ENCODE measurements around the gene POGLUT2.

POGLUT2 gene

GRCh38 chr13:102793611-102794355 is 5.0 kb downstream of the POGLUT2 start:
- no peaks in the 10 kb centered on the region for H3K79me2 ChIP-seq (ENCODE audit: control insufficient read depth, insufficient read depth, low read length, poor library complexity)
- no peak overlapping the region for H3K9ac ChIP-seq (ENCODE audit: low read length)
- no peak for DNase-seq
- no peak overlapping the region for H2BK12ac ChIP-seq (ENCODE audit: low read length)
- no peaks in the 10 kb centered on the region for H3K4me1 ChIP-seq (ENCODE audit: control insufficient read depth in 1 of 2, insufficient read depth in 2 of 2, low read length in 2 of 2)
- H2BK120ac ChIP-seq (ENCODE audit: insufficient read depth, low read length, poor library complexity): no peak overlapping the region
- no peak overlapping the region for H3K4ac ChIP-seq (ENCODE audit: low read depth, low read length)
- H3K14ac ChIP-seq (ENCODE audit: low read length): no peak overlapping the region
- no peak overlapping the region for H3K4me2 ChIP-seq (ENCODE audit: low read length)
- peaks cover 6 to 7% of the 10 kb centered on the region in 2 experiments for H3K36me3 ChIP-seq (ENCODE audit: control insufficient read depth in 1 of 2, insufficient read depth in 2 of 2, low read length in 2 of 2)
- no peak overlapping the region for H3K18ac ChIP-seq (ENCODE audit: low read length)
- H3K9me3 ChIP-seq (ENCODE audit: insufficient read depth, low read depth, low read length): peaks cover 2% of the 10 kb centered on the region
- no peak overlapping the region for H3K27ac ChIP-seq (ENCODE audit: low read depth, low read length)
- H3K79me1 ChIP-seq (ENCODE audit: low read length): no peaks in the 10 kb centered on the region
- H4K91ac ChIP-seq (ENCODE audit: low read depth, low read length): no peak overlapping the region
- H4K8ac ChIP-seq (ENCODE audit: low read depth, low read length): no peak overlapping the region
- no peak overlapping the region for H2AFZ ChIP-seq (ENCODE audit: insufficient read depth, low read length, poor library complexity)
- WGBS (ENCODE audit: extremely low coverage, insufficient coverage, insufficient read length): no CpG with 5 or more reads among the region's 9 CpGs
- H3K23ac ChIP-seq (ENCODE audit: low read length): no peak overlapping the region
- H3K27me3 ChIP-seq (ENCODE audit: insufficient read depth, low read length): no peaks in the 10 kb centered on the region
- H2AK5ac ChIP-seq (ENCODE audit: low read length): no peak overlapping the region
- H3K4me3 ChIP-seq (ENCODE audit: low read depth, low read length): no peak overlapping the region
- no peak overlapping the region for H2BK5ac ChIP-seq (ENCODE audit: low read depth, low read length, poor library complexity)
- H4K12ac ChIP-seq (ENCODE audit: low read depth, low read length): no peak overlapping the region

GRCh38 chr13:102792396-102792795 is 6.4 kb downstream of the POGLUT2 start:
- H2BK120ac ChIP-seq (ENCODE audit: insufficient read depth, low read length, poor library complexity): no peak overlapping the region
- DNase-seq: no peak
- H2AFZ ChIP-seq (ENCODE audit: insufficient read depth, low read length, poor library complexity): no peak overlapping the region
- no peak overlapping the region for H3K18ac ChIP-seq (ENCODE audit: low read length)
- WGBS (ENCODE audit: extremely low coverage, insufficient coverage, insufficient read length): no CpG with 5 or more reads among the region's 1 CpG
- H3K14ac ChIP-seq (ENCODE audit: low read length): no peak overlapping the region
- H4K12ac ChIP-seq (ENCODE audit: low read depth, low read length): no peak overlapping the region
- H4K8ac ChIP-seq (ENCODE audit: low read depth, low read length): no peak overlapping the region
- H4K91ac ChIP-seq (ENCODE audit: low read depth, low read length): no peak overlapping the region
- H2AK5ac ChIP-seq (ENCODE audit: low read length): no peak overlapping the region
- no peak overlapping the region for H2BK5ac ChIP-seq (ENCODE audit: low read depth, low read length, poor library complexity)
- H3K23ac ChIP-seq (ENCODE audit: low read length): no peak overlapping the region
- H3K79me1 ChIP-seq (ENCODE audit: low read length): no peaks in the 10 kb centered on the region
- H3K27me3 ChIP-seq (ENCODE audit: insufficient read depth, low read length): no peaks in the 10 kb centered on the region
- H3K4ac ChIP-seq (ENCODE audit: low read depth, low read length): no peak overlapping the region
- no peaks in the 10 kb centered on the region for H3K4me1 ChIP-seq (ENCODE audit: control insufficient read depth in 1 of 2, insufficient read depth in 2 of 2, low read length in 2 of 2)
- no peak overlapping the region for H3K27ac ChIP-seq (ENCODE audit: low read depth, low read length)
- H3K9ac ChIP-seq (ENCODE audit: low read length): peak overlapping the region; percentile 57
- no peaks in the 10 kb centered on the region for H3K79me2 ChIP-seq (ENCODE audit: control insufficient read depth, insufficient read depth, low read length, poor library complexity)
- H3K9me3 ChIP-seq (ENCODE audit: insufficient read depth, low read depth, low read length): no peaks in the 10 kb centered on the region
- no peak overlapping the region for H2BK12ac ChIP-seq (ENCODE audit: low read length)
- peaks cover 7 to 11% of the 10 kb centered on the region in 2 experiments for H3K36me3 ChIP-seq (ENCODE audit: control insufficient read depth in 1 of 2, insufficient read depth in 2 of 2, low read length in 2 of 2)
- H3K4me2 ChIP-seq (ENCODE audit: low read length): no peak overlapping the region
- H3K4me3 ChIP-seq (ENCODE audit: low read depth, low read length): no peak overlapping the region

GRCh38 chr13:102788683-102789082 is 10.1 kb downstream of the POGLUT2 start:
- Histone ChIP-seq H3K9ac (ENCODE audit: low read length) (no peak overlapping the region), H2AK5ac (ENCODE audit: low read length) (no peak overlapping the region), H3K36me3 (ENCODE audit: control insufficient read depth in 1 of 2, insufficient read depth in 2 of 2, low read length in 2 of 2) (peaks cover 7 to 11% of the 10 kb centered on the region in 2 experiments), H3K4me3 (ENCODE audit: low read depth, low read length) (no peak overlapping the region), H3K18ac (ENCODE audit: low read length) (no peak overlapping the region), H3K4ac (ENCODE audit: low read depth, low read length) (no peak overlapping the region), H3K9me3 (ENCODE audit: insufficient read depth, low read depth, low read length) (no peaks in the 10 kb centered on the region), H3K14ac (ENCODE audit: low read length) (no peak overlapping the region), H2BK12ac (ENCODE audit: low read length) (no peak overlapping the region), H4K91ac (ENCODE audit: low read depth, low read length) (no peak overlapping the region), H3K27me3 (ENCODE audit: insufficient read depth, low read length) (no peaks in the 10 kb centered on the region), H3K4me2 (ENCODE audit: low read length) (no peak overlapping the region), H3K4me1 (ENCODE audit: control insufficient read depth in 1 of 2, insufficient read depth in 2 of 2, low read length in 2 of 2) (no peaks in the 10 kb centered on the region), H4K12ac (ENCODE audit: low read depth, low read length) (no peak overlapping the region), H2BK120ac (ENCODE audit: insufficient read depth, low read length, poor library complexity) (no peak overlapping the region), H3K23ac (ENCODE audit: low read length) (no peak overlapping the region), H2BK5ac (ENCODE audit: low read depth, low read length, poor library complexity) (no peak overlapping the region), H3K79me1 (ENCODE audit: low read length) (no peaks in the 10 kb centered on the region), H2AFZ (ENCODE audit: insufficient read depth, low read length, poor library complexity) (no peak overlapping the region), H4K8ac (ENCODE audit: low read depth, low read length) (no peak overlapping the region), H3K27ac (ENCODE audit: low read depth, low read length) (no peak overlapping the region), H3K79me2 (ENCODE audit: control insufficient read depth, insufficient read depth, low read length, poor library complexity) (no peaks in the 10 kb centered on the region)
- no CpG with 5 or more reads among the region's 8 CpGs for WGBS (ENCODE audit: extremely low coverage, insufficient coverage, insufficient read length)
- no peak for DNase-seq

- Histone ChIP-seq H2AK5ac (ENCODE audit: low read length) (no peak overlapping the region), H3K14ac (ENCODE audit: low read length) (no peak overlapping the region), H3K4me2 (ENCODE audit: low read length) (no peak overlapping the region), H4K8ac (ENCODE audit: low read depth, low read length) (no peak overlapping the region), H3K23ac (ENCODE audit: low read length) (no peak overlapping the region), H3K27me3 (ENCODE audit: insufficient read depth, low read length) (no peaks in the 10 kb centered on the region), H3K79me1 (ENCODE audit: low read length) (no peaks in the 10 kb centered on the region), H2BK12ac (ENCODE audit: low read length) (no peak overlapping the region), H3K9ac (ENCODE audit: low read length) (no peak overlapping the region), H3K36me3 (ENCODE audit: control insufficient read depth in 1 of 2, insufficient read depth in 2 of 2, low read length in 2 of 2) (peaks cover 0 to 8% of the 10 kb centered on the region in 2 experiments), H3K9me3 (ENCODE audit: insufficient read depth, low read depth, low read length) (peaks cover 5% of the 10 kb centered on the region), H3K4ac (ENCODE audit: low read depth, low read length) (no peak overlapping the region), H3K4me3 (ENCODE audit: low read depth, low read length) (no peak overlapping the region), H3K79me2 (ENCODE audit: control insufficient read depth, insufficient read depth, low read length, poor library complexity) (no peaks in the 10 kb centered on the region), H2BK120ac (ENCODE audit: insufficient read depth, low read length, poor library complexity) (no peak overlapping the region), H2AFZ (ENCODE audit: insufficient read depth, low read length, poor library complexity) (no peak overlapping the region), H3K4me1 (ENCODE audit: control insufficient read depth in 1 of 2, insufficient read depth in 2 of 2, low read length in 2 of 2) (no peaks in the 10 kb centered on the region), H2BK5ac (ENCODE audit: low read depth, low read length, poor library complexity) (no peak overlapping the region), H3K18ac (ENCODE audit: low read length) (no peak overlapping the region), H4K91ac (ENCODE audit: low read depth, low read length) (no peak overlapping the region), H3K27ac (ENCODE audit: low read depth, low read length) (no peak overlapping the region), H4K12ac (ENCODE audit: low read depth, low read length) (no peak overlapping the region)
- no peak for DNase-seq
- WGBS (ENCODE audit: extremely low coverage, insufficient coverage, insufficient read length): no CpG with 5 or more reads among the region's 3 CpGs
These were observed 14.3 kb downstream of the POGLUT2 start for GRCh38 chr13:102784483-102784882.
